ENCODE results near the gene PHETA1.

- no peak for TF ChIP-seq EZH2 (IDR thresholded peaks at IDR 0.05; ENCODE audit: borderline replicate concordance, low read depth, low read length, severe bottlenecking)
- TF ChIP-seq JUN (IDR thresholded peaks at IDR 0.05; ENCODE audit: borderline replicate concordance, insufficient read depth, insufficient read length, low read depth), result no peak
- TF ChIP-seq, protein P1, sequence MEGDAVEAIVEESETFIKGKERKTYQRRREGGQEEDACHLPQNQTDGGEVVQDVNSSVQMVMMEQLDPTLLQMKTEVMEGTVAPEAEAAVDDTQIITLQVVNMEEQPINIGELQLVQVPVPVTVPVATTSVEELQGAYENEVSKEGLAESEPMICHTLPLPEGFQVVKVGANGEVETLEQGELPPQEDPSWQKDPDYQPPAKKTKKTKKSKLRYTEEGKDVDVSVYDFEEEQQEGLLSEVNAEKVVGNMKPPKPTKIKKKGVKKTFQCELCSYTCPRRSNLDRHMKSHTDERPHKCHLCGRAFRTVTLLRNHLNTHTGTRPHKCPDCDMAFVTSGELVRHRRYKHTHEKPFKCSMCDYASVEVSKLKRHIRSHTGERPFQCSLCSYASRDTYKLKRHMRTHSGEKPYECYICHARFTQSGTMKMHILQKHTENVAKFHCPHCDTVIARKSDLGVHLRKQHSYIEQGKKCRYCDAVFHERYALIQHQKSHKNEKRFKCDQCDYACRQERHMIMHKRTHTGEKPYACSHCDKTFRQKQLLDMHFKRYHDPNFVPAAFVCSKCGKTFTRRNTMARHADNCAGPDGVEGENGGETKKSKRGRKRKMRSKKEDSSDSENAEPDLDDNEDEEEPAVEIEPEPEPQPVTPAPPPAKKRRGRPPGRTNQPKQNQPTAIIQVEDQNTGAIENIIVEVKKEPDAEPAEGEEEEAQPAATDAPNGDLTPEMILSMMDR (IDR thresholded peaks at IDR 0.05; ENCODE audit: extremely low read depth in 1 of 2, insufficient read depth in 1 of 2, low read depth in 1 of 2, low read length in 2 of 2), result no peak
These were observed 41.4 kb downstream of the PHETA1 start for GRCh38 chr12:111327474-111327873.

Measured in endothelial cell of umbilical vein (primary cell).